Measurements from ENCODE around the gene IL3RA.
A peak's percentile ranks its signal among the peaks of the same experiment; 100 is the strongest.
"Not testable (repeated sequence)": the region's sequence is repeated elsewhere in the genome, so short reads cannot be mapped to it uniquely, and the experiment has no call there.

Gene IL3RA

GRCh38 chrX:1400742-1401471, 64.3 kb downstream of the IL3RA start:
- DNase-seq, result no peak

- no peak for DNase-seq
Observed at GRCh38 chrX:1401611-1402430, 65.2 kb downstream of the IL3RA start.

DNA sequence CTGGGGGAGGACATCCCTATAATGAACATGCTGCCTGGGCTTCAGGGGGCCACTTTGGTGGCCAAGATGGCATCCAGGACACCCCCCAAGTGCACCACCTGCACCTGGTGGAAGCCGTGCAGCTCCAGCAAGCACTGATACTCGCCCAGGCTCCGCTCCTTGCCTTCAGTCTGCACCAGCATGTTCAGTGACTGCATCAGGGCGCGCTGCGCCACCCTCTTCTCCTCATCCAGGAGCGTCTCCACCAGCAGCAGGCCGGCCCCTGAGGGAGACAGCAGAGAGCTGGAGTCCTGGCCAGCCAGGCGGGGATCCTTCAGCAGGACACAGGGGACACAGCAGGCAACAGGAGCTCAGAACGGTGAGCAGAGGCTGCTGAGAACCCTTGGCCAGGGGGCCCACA, 66.6 kb downstream of the IL3RA start:
- DNase-seq, result no peak

- not testable (repeated sequence) for DNase-seq
Observed at GRCh38 chrX:1403867-1404266, 67.3 kb downstream of the IL3RA start.

- not testable (repeated sequence) for DNase-seq
Observed at GRCh38 chrX:1405769-1406168, 69.2 kb downstream of the IL3RA start.

DNA sequence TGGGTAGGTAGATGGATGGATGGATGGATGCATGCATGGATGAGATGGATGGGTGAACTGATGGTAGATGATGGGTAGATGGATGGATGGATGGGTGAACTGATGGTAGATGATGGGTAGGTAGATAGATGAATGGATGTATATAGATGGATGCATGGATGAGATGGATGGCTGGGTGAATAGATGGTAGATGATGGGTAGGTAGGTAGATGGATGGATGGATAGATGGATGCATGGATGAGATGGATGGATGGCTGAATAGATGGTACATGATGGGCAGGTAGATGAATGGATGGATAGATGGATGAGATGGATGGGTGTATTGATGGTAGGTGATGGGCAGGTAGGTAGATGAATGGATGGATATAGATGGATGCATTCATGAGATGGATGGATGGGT, 70.5 kb downstream of the IL3RA start:
- no peak for DNase-seq

DNA sequence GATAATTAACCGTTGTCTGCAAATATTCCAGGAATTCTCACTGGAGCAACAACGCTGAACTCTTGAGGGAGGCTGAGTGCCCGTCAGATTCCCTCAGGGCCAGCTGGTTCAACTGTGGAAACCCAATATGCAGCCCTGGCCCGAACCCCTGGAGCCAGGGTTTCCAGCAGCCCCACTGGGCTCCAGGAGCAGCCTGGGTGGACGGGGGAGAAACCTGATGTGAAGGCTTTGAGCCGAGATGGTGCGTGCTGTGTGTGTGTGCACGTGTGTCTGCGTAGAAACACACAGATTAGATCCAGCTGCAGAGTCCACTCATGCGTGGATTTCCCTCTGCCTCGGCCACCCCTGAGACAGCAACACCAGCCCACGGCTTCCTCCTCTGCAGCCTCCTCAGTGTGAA, 74.7 kb downstream of the IL3RA start:
- DNase-seq, result no peak

- DNase-seq, result no peak
Observed at GRCh38 chrX:1412551-1413161, 76.1 kb downstream of the IL3RA start.

DNA sequence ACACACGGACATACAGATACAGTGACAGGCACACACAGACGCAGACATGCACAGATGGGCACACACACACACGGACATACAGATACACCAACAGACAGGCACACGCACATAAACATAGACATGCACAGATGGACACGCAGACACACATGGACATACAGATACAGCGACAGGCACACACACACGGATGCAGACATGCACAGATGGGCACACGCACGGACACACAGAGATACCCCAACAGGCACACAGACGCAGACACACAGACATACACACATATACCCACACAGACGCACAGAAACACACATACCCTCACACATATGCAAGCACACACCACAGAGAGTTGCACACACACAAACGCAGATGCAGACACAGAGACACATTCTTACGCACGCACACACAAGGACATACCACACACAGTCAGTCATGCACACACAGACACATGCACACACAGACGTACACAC, 79.8 kb downstream of the IL3RA start:
- DNase-seq, result no peak

- DNase-seq, result no peak
Observed at GRCh38 chrX:1416965-1417760, 80.6 kb downstream of the IL3RA start.

DNA sequence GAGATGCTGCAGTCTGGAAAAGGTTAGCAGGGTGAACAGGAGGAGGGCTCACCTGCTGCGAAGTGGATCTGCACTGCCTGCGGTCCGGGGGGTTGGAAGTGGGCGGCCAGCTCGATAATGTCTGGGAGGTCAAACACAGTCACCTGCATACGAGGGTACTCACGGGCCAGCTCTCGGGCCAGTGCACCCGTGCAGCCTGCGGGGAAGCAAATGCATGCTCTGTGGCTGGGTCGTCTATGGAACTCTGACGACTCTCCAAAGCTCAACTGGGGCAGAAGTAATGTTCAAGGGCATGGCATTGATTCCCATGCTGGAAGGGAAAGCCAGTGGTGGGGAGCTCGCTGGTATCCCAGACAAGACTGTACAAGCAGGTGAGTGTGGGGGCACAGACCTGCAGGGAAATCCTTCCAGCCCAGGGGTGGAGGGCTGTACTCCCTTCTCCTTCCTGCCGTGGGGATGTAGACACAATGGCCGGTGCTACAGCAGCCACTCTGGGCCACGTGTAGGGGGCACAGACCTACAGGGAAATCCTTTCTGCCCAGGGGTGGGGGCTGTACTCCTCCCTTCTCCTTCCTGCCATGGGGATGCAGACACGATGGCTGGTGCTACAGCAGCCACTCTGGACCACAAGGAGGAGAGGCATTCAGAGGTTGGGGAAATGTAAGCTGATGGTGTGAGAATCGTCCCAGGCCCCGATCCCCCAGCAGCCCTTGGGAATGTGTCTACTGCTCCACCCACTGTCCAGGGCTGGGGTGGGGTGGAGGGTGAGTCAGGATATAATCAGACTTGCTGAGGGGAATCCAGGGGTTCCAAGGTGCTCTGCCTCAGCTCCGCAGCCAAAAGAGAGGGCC, 81.6 kb downstream of the IL3RA start:
- peak; percentile 1 for DNase-seq

- DNase-seq, result peak; percentile 2
Observed at GRCh38 chrX:1418901-1419544, 82.4 kb downstream of the IL3RA start.

DNA sequence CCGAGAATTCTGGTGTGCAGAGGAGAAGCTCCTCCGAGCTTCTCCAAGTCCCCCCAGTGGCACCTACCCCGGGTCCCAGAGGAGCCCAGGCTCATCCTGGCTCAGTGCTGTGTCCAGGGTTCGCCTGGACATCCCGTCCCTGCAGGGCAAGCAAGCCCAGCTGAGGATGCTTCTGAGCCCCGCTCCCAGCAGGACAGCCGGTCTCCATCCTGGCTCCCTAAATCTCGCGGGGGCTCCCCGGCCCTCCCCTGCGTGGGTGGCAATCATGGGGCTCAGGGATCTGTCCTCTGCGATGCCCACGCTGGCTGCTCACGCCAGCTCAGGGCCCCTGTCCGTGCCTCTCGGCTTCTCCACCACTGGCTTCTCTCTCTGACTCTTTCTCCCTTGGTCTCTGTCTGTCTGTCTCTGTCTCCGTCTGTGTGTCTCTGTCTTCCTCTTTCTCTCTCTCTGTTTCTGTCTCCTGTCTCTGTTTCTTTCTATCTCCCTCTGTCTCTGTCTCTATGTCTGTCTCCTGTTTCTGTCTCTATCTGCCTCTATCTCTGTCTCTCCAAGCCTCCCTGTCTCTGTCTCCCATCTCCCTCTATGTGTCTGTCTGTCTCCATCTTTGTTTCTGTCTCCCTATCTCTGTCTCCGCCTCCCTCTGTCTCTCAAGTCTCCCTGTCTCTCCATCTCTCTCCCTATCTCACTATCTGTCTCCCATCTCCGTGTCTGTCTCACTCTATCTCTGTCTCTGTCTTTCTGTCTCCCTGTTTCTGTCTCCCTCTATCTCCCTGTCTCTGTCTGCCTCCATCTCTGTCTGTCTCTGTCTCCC, 83.2 kb downstream of the IL3RA start:
- no peak for DNase-seq

DNA sequence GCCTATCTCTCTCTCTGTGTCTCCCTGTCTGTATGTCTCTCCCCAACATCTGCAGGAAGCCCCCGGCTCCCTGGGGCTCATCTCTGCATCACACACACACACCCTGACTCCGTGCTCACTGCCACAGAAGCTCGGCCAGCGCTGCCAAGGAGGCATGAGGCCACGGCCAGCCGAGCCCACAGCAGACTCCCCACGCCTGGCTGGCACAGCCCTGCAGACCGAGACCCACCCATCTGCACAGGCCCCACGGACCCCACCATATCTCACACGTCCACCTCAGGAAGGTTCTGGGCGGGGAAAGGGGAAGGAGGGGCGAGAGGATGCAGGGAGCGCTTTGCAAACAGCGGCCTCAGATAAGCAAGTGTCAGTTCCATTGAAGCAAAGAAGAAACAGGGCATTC, 83.8 kb downstream of the IL3RA start:
- no peak for DNase-seq

DNA sequence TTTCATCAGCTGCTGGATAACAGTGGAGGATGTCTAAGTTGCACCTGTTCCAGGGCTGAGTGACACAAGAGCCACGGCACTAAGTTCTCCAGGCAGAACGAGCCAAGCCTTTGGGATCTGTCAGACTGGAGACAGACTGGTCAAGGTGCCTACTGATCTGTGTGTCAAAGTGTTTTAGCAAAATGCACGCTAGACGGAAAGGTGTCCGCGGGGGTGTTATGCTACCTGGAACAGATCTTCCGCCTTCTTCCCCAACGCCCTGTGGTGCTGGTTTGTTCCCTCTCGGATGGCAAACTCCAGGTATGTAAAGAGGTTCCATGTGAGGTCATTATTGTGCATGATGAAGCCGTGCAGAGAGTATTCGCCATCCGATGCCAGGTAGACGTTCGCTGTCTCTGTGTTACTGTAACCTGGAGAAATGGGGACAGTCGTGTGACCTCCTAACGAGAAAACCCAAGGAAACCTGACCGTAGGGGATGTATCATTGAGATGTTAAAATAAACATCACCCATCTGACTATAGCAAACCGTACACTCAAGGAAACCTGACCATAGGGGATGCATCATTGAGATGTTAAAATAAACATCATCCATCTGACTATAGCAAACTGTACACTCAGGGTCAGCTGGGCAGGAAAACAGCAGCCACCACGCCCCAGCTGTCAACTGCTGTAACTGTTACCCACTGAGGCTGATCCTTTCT, 85.0 kb downstream of the IL3RA start:
- no peak for DNase-seq

- DNase-seq, result no peak
Observed at GRCh38 chrX:1422135-1422465, 85.5 kb downstream of the IL3RA start.

GRCh38 chrX:1423215-1423614, 86.6 kb downstream of the IL3RA start:
- no peak for DNase-seq

DNA sequence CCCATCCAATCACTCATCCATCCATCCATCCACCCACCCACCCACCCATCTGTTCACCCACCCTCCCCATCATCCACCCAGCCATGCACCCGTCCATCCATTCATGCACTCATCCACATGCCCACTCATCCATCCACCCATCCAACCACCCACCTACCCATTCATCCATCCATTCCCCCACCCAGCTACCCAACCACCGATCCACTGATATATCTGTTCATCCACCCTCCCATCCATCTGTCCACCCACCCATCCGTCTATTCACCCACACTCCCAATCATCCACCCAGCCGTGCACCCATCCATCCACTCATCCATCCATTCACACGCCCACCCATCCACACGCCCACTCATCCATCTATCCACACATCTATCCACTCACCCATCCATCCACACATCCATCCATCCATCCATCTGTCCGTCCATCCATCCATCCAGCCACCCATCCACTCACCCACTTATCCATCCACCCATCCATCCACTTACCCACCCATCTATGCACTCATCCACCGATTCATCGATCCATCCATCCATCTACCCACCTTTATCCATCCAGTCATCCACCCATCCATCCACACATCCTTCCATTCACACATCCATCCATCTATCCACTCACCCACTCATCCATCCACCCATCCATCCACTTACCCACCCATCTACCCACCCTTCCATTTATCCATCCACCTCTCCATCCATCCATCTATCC, 87.7 kb downstream of the IL3RA start:
- no peak for DNase-seq

GRCh38 chrX:1425381-1425780, 88.8 kb downstream of the IL3RA start:
- DNase-seq, result no peak

Data from stimulated activated CD4-positive, alpha-beta T cell treated with anti-CD3 and anti-CD28 coated beads, Interleukin-1b, Interleukin-23, amount 100 ng/mL, for 48 hours (primary cell).